GM12864 (cell line): ENCODE measurements around the gene NEK2.
"Not testable (repeated sequence)": the region's sequence is repeated elsewhere in the genome, so short reads cannot be mapped to it uniquely, and the experiment has no call there.

Experiments
- DNase-seq: peaks from one replicate; pipeline ENCODE4 v3.0.0-alpha.2; 2011; ENCODE audit warnings: low read depth
- H3K4me3 ChIP-seq: 2 replicates; pipeline ENCODE4 v1.5.1; 2011; ENCODE audit warnings: mild to moderate bottlenecking, low read depth, low read length, control low read depth
- CTCF ChIP-seq: IDR thresholded peaks from 2 replicates; pipeline ENCODE4 v1.5.1; 2011; ENCODE audit warnings: low read depth, mild to moderate bottlenecking, moderate library complexity, low read length, control low read depth, inconsistent platforms; ENCODE audit errors: missing control alignments

Gene NEK2

GRCh38 chr1:211688421-211688820 lies 13.0 kb upstream of the NEK2 start:
- H3K4me3 ChIP-seq = no peak overlapping the region
- no peak for DNase-seq
- TF ChIP-seq CTCF = no peak

GRCh38 chr1:211687462-211688215 lies 12.2 kb upstream of the NEK2 start:
- H3K4me3 ChIP-seq = no peak overlapping the region
- no peak for DNase-seq
- TF ChIP-seq CTCF = no peak

GRCh38 chr1:211685823-211686222 lies 10.4 kb upstream of the NEK2 start:
- TF ChIP-seq CTCF = no peak
- H3K4me3 ChIP-seq = no peak overlapping the region
- no peak for DNase-seq

GRCh38 chr1:211684791-211685190 lies 9.4 kb upstream of the NEK2 start:
- H3K4me3 ChIP-seq = no peak overlapping the region
- no peak for DNase-seq
- no peak for TF ChIP-seq CTCF

GRCh38 chr1:211684331-211684730 lies 8.9 kb upstream of the NEK2 start:
- TF ChIP-seq CTCF = no peak
- DNase-seq = no peak
- no peak overlapping the region for H3K4me3 ChIP-seq

- H3K4me3 ChIP-seq = no peak overlapping the region
- TF ChIP-seq CTCF = no peak
Observed at GRCh38 chr1:211683396-211684297, 8.2 kb upstream of the NEK2 start.

GRCh38 chr1:211682186-211682585 lies 6.8 kb upstream of the NEK2 start:
- DNase-seq, H3K4me3 ChIP-seq: not testable (repeated sequence)

More at GRCh38 chr1:211683396-211684297, 8.2 kb upstream of the NEK2 start:
- no peak for DNase-seq
